IMR-90 (cell line): ENCODE measurements around the gene PYDC2. TPM values are rescaled to one million over a fixed set of nuclear protein-coding genes. Genes with fewer than 3 reads are reported as not detected.

Experiments used
- ATAC-seq: fragments of 200-7000 bp; cut with Tn5 transposase; 2 replicates; pipeline ENCODE4 v1.9.1; 2020; ENCODE audit warnings: low read depth, mild to moderate bottlenecking, moderate library complexity
- BruUV-seq: library from RNA; stranded (reverse); fragments of 400-500 nt; replicated peaks from 2 replicates; lab custom pipeline; 2021; lab: Mats Ljungman, UMichigan
- CTCF ChIA-PET: fragments of 300-600 bp; formaldehyde crosslinking; extraction: SDS; loops from one replicate; lab custom pipeline; 2021; ENCODE audit warnings: antibody characterized with exemption; lab: Yijun Ruan, JAX
- POLR2A ChIA-PET: fragments of 300-600 bp; sonication (Branson Sonifier 250); formaldehyde crosslinking; loops from one replicate; lab custom pipeline; 2022; ENCODE audit warnings: antibody characterized with exemption; ENCODE audit not compliant: unreplicated experiment; lab: Charles Lee
- DNase-seq: peaks from one replicate; pipeline ENCODE4 v3.0.0; 2013
- H2AFZ ChIP-seq: replicated peaks from 2 replicates; pipeline ENCODE3; 2013; ENCODE audit warnings: low read length, mild to moderate bottlenecking; ENCODE audit not compliant: poor library complexity
- H2AK5ac ChIP-seq: 2 replicates; pipeline ENCODE4 v1.6.1; 2013; ENCODE audit warnings: low read depth, low read length, inconsistent platforms
- H2AK9ac ChIP-seq: replicated peaks from 2 replicates; pipeline ENCODE3; 2013; ENCODE audit warnings: mild to moderate bottlenecking, low read depth, low read length, moderate library complexity; ENCODE audit not compliant: poor library complexity
- H2BK120ac ChIP-seq: 2 replicates; pipeline ENCODE4 v1.6.1; 2013; ENCODE audit warnings: low read depth, low read length, inconsistent platforms
- H2BK15ac ChIP-seq: 3 replicates; pipeline ENCODE4 v1.6.1; 2013; ENCODE audit warnings: low read depth, low read length, inconsistent platforms
- H2BK20ac ChIP-seq: 2 replicates; pipeline ENCODE4 v1.6.1; 2013; ENCODE audit warnings: low read depth, mild to moderate bottlenecking, inconsistent platforms, low read length, moderate library complexity
- H2BK5ac ChIP-seq: 2 replicates; pipeline ENCODE4 v1.6.1; 2013; ENCODE audit warnings: mild to moderate bottlenecking, low read depth, low read length, inconsistent platforms; ENCODE audit not compliant: poor library complexity, severe bottlenecking
- H3K14ac ChIP-seq: replicated peaks from 2 replicates; pipeline ENCODE4 v1.6.1; 2013; ENCODE audit warnings: low read depth, low read length, inconsistent platforms
- H3K18ac ChIP-seq: 2 replicates; pipeline ENCODE4 v1.6.1; 2013; ENCODE audit warnings: low read depth, low read length, control low read depth
- H3K23ac ChIP-seq: 2 replicates; pipeline ENCODE4 v1.6.1; 2013; ENCODE audit warnings: low read depth, low read length, inconsistent platforms
- H3K27ac ChIP-seq: 2 replicates; pipeline ENCODE4 v1.5.1; 2013; ENCODE audit warnings: mild to moderate bottlenecking, control low read depth, low read length; ENCODE audit not compliant: insufficient read depth
- H3K27me3 ChIP-seq: 2 replicates; pipeline ENCODE4 v1.6.1; 2013; ENCODE audit warnings: low read length; ENCODE audit not compliant: control insufficient read depth, insufficient read depth
- H3K36me3 ChIP-seq: 2 replicates; pipeline ENCODE4 v1.6.1; 2013; ENCODE audit warnings: low read length, mixed read lengths; ENCODE audit not compliant: control insufficient read depth, insufficient read depth
- H3K4ac ChIP-seq: 2 replicates; pipeline ENCODE4 v1.6.1; 2013; ENCODE audit warnings: low read depth, low read length, inconsistent platforms
- H3K4me1 ChIP-seq: 2 replicates; pipeline ENCODE4 v1.6.1; 2013; ENCODE audit warnings: low read length, mixed read lengths; ENCODE audit not compliant: control insufficient read depth, insufficient read depth
- H3K4me2 ChIP-seq: 2 replicates; pipeline ENCODE4 v1.6.1; 2013; ENCODE audit warnings: low read depth, mild to moderate bottlenecking, control low read depth, low read length, moderate library complexity
- H3K4me3 ChIP-seq: 2 replicates; pipeline ENCODE4 v1.5.1; 2013; ENCODE audit warnings: low read depth, mild to moderate bottlenecking, control low read depth, low read length, moderate library complexity; ENCODE audit not compliant: insufficient read depth
- H3K56ac ChIP-seq: 2 replicates; pipeline ENCODE4 v1.6.1; 2013; ENCODE audit warnings: low read length, inconsistent platforms; ENCODE audit not compliant: insufficient read depth; ENCODE audit errors: extremely low read depth
- H3K79me1 ChIP-seq, 2 experiments: 2 replicates each; pipeline ENCODE4 v1.6.1; 2013; ENCODE audit warnings: low read length in 2 of 2, inconsistent platforms in 1 of 2, low read depth in 1 of 2
- H3K9ac ChIP-seq: 2 replicates; pipeline ENCODE4 v1.6.1; 2013; ENCODE audit warnings: low read depth, low read length, control low read depth
- H3K9me1 ChIP-seq: 2 replicates; pipeline ENCODE4 v1.6.1; 2013; ENCODE audit warnings: low read length, inconsistent platforms; ENCODE audit not compliant: insufficient read depth
- H3K9me3 ChIP-seq: 2 replicates; pipeline ENCODE4 v1.6.1; 2013; ENCODE audit warnings: low read length; ENCODE audit not compliant: control insufficient read depth, insufficient read depth
- H4K20me1 ChIP-seq: 2 replicates; pipeline ENCODE4 v1.6.1; 2013; ENCODE audit warnings: low read length, inconsistent platforms; ENCODE audit not compliant: insufficient read depth
- H4K5ac ChIP-seq: 2 replicates; pipeline ENCODE4 v1.6.1; 2013; ENCODE audit warnings: mild to moderate bottlenecking, low read depth, low read length, control low read depth
- H4K8ac ChIP-seq, 2 experiments: 2 replicates each; pipeline ENCODE4 v1.6.1; 2013; ENCODE audit warnings: low read depth in 2 of 2, low read length in 2 of 2, control low read depth in 1 of 2, inconsistent platforms in 1 of 2
- H4K91ac ChIP-seq: 2 replicates; pipeline ENCODE4 v1.6.1; 2013; ENCODE audit warnings: low read depth, low read length, inconsistent platforms; ENCODE audit not compliant: insufficient read depth
- CEBPB ChIP-seq: IDR thresholded peaks from 2 replicates; pipeline ENCODE4 v1.6.1; 2012; ENCODE audit warnings: low read depth, low read length, improper control_type of control experiment
- CHD1 ChIP-seq: IDR thresholded peaks from 2 replicates; pipeline ENCODE4 v1.6.1; 2012; ENCODE audit warnings: low read depth, low read length, improper control_type of control experiment
- FOS ChIP-seq: fragments of 150-350 bp; IDR thresholded peaks from 2 replicates; pipeline ENCODE4 v1.6.1; 2016; ENCODE audit warnings: low read depth, low read length
- NFE2L2 ChIP-seq: fragments of 150-350 bp; IDR thresholded peaks from 2 replicates; pipeline ENCODE4 v1.6.1; 2016; ENCODE audit warnings: low read depth, mild to moderate bottlenecking, low read length
- RAD21 ChIP-seq: IDR thresholded peaks from 2 replicates; pipeline ENCODE4 v1.6.1; 2012; ENCODE audit warnings: low read length, improper control_type of control experiment
- SMC3 ChIP-seq: fragments of 150-350 bp; IDR thresholded peaks from 2 replicates; pipeline ENCODE4 v1.6.1; 2016; ENCODE audit warnings: low read depth, mild to moderate bottlenecking, antibody characterized with exemption, low read length, moderate library complexity
- USF2 ChIP-seq: fragments of 150-350 bp; IDR thresholded peaks from 2 replicates; pipeline ENCODE4 v1.6.1; 2017; ENCODE audit warnings: mild to moderate bottlenecking, antibody characterized with exemption, low read length, low read depth
- WGBS, 2 experiments: methylation state at CpG; one replicate each; pipeline versions ENCODE4 v1.1.5 to v1.1.7; 2013; ENCODE audit warnings: missing lambda C conversion rate in 2 of 2; ENCODE audit not compliant: insufficient read length in 1 of 2; ENCODE audit errors: extremely low coverage in 2 of 2; 5-methylcytosine and 5-hydroxymethylcytosine counted together
- dilution Hi-C: fragments of 300-500 bp; cut with HindIII; formaldehyde crosslinking; loops from one replicate; pipeline ENCODE4 v1.14.3; 2018; ENCODE audit warnings: low sequenced_read_pairs; ENCODE audit not compliant: unreplicated experiment
- in situ Hi-C: fragments of 300-500 bp; cut with MboI; formaldehyde crosslinking; loops from 3 replicates; pipeline ENCODE4 v1.14.3; 2019; ENCODE audit warnings: low sequenced_read_pairs, inconsistent platforms, mixed read lengths
- intact Hi-C: fragments of 100-400 bp; cut with micrococcal nuclease; formaldehyde crosslinking; loops from 2 replicates; pipeline ENCODE4 v1.10.0; 2022
- polyA plus RNA-seq, 3 experiments: library from polyadenylated mRNA; depleted of rRNA; stranded (reverse); fragments of >200 nt; gene quantifications; 2 replicates each; pipeline ENCODE4 v1.2.3, GENCODE V29; 2012; ENCODE audit warnings: low replicate concordance in 1 of 3
- total RNA-seq: library from RNA; depleted of rRNA; stranded (reverse); fragments of >200 nt; gene quantifications from 2 replicates; pipeline ENCODE4 v1.2.3, GENCODE V29; 2012
- TF ChIP-seq, protein P1 (sequence below): fragments of 150-350 bp; IDR thresholded peaks from 2 replicates; pipeline ENCODE4 v1.6.1; 2016; ENCODE audit warnings: low read depth, mild to moderate bottlenecking, low read length, moderate library complexity, borderline replicate concordance

Gene PYDC2
- total and polyA plus RNA-seq, 2 of the 4 experiments (the other 2 are of a cell fraction): not detected

DNA sequence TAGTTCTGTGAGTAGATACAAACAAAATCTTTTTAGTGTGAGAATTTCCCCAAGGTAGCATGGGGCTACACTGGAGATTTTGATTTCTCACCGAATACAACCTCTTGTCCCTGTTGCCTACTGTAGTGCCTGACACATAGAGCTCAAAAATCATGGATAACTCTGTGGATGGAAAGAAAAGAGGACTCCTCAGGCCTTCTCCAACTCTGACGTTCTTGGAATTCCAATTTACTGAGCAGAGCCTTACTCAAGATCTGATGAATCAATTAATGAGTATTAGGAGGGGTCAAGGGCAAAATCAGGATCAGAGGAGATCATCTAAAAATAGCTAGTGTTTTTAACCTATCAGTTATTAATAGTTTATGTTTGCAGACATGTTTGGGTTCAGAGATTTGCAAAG lies 46.7 kb upstream of the PYDC2 start:
- Histone ChIP-seq H2BK20ac (peak overlapping the region; percentile 51; the same call in 1 of the 2 replicates), H4K91ac (no peak overlapping the region), H3K4ac (no peak overlapping the region), H3K27ac (no peak overlapping the region), H3K9me3 (peaks cover 2% of the 10 kb centered on the region), H3K4me3 (no peak overlapping the region), H4K5ac (peak overlapping the region; percentile 42; the same call in 1 of the 2 replicates), H2BK15ac (peak overlapping the region; percentile 24; the same call in 1 of the 3 replicates), H3K36me3 (no peaks in the 10 kb centered on the region), H3K9ac (no peak overlapping the region), H4K8ac (peak overlapping the region in 1 of 2 experiments; percentile 4; a peak in 1 of 4 replicates), H3K56ac (no peak overlapping the region), H3K27me3 (no peaks in the 10 kb centered on the region), H3K4me1 (peaks cover 3% of the 10 kb centered on the region; the same call in 1 of the 2 replicates), H3K18ac (peak overlapping the region; percentile 81; the same call in 1 of the 2 replicates), H2AK9ac (no peak overlapping the region), H2BK5ac (peak overlapping the region; percentile 9), H3K14ac (no peak overlapping the region), H3K23ac (no peak overlapping the region), H3K4me2 (no peak overlapping the region), H2AFZ (no peak overlapping the region), H3K79me1 (no peaks in the 10 kb centered on the region), H3K9me1 (no peaks in the 10 kb centered on the region), H2BK120ac (peak overlapping the region; percentile 4; the same call in 1 of the 2 replicates), H2AK5ac (no peak overlapping the region), H4K20me1 (no peaks in the 10 kb centered on the region)
- TF ChIP-seq CHD1 (no peak), USF2 (no peak), SMC3 (no peak), FOS (no peak), RAD21 (no peak), CEBPB (no peak), NFE2L2 (no peak)
- TF ChIP-seq, protein P1, sequence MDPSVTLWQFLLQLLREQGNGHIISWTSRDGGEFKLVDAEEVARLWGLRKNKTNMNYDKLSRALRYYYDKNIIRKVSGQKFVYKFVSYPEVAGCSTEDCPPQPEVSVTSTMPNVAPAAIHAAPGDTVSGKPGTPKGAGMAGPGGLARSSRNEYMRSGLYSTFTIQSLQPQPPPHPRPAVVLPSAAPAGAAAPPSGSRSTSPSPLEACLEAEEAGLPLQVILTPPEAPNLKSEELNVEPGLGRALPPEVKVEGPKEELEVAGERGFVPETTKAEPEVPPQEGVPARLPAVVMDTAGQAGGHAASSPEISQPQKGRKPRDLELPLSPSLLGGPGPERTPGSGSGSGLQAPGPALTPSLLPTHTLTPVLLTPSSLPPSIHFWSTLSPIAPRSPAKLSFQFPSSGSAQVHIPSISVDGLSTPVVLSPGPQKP: no peak
- no CpG with 5 or more reads among the region's 2 CpGs for WGBS, 2 experiments
- dilution Hi-C loops: no loop called here
- in situ Hi-C loops: no loop called here
- intact Hi-C loops: loop anchor here (10.0 kb wide), 1 partner anchor 279 kb away; no protein-coding TSS in a partner anchor
- POLR2A ChIA-PET: interaction anchor here (0.5 kb wide), 1 partner anchor 148 kb away, joined by 8 read pairs; no protein-coding TSS in a partner anchor
- no TSS peak for BruUV-seq
- ATAC-seq (no peak; the same call in 1 of the 2 replicates), DNase-seq (peak; percentile 18)
- CTCF ChIA-PET: interaction anchor here (0.9 to 1.4 kb wide), 2 partner anchors 23 to 1030 kb away, joined by 3 to 6 read pairs; no protein-coding TSS in a partner anchor
